ENCODE results near the gene WDR4.

GRCh38 chr21:42815217-42815616, 64.1 kb downstream of the WDR4 start:
- TF ChIP-seq CTCF (conservative IDR thresholded peaks at IDR 0.05) (no peak), EZH2 (IDR thresholded peaks at IDR 0.05; ENCODE audit: low read depth) (no peak)
